ENCODE measurements around the gene CTDSPL.
A peak's percentile ranks its signal among the peaks of the same experiment; 100 is the strongest.

CTDSPL gene

GRCh38 chr3:37832480-37832879, 29.2 kb upstream of the CTDSPL start:
- Histone ChIP-seq H3K36me3 (ENCODE audit: control insufficient read depth in 4 of 4, insufficient read depth in 4 of 4, low read length in 3 of 4) (peaks cover 0 to 13% (median 6%) of the 10 kb centered on the region in 4 experiments), H3K4me3 (ENCODE audit: control insufficient read depth in 1 of 7, extremely low read depth in 1 of 7, insufficient read depth in 4 of 7, low read depth in 2 of 7, low read length in 6 of 7) (no peak overlapping the region), H3K27me3 (replicated peaks in 2 of 5; ENCODE audit: control insufficient read depth in 4 of 5, insufficient read depth in 5 of 5, low read length in 4 of 5) (no peaks in the 10 kb centered on the region), H3K4me1 (ENCODE audit: control extremely low read depth in 1 of 4, control insufficient read depth in 4 of 4, insufficient read depth in 4 of 4, low read length in 3 of 4) (no peaks in the 10 kb centered on the region), H3K27ac (ENCODE audit: insufficient read depth in 1 of 2, low read depth in 1 of 2, low read length in 2 of 2, poor library complexity in 1 of 2, severe bottlenecking in 2 of 2) (no peak overlapping the region), H3K9me3 (ENCODE audit: control extremely low read depth in 1 of 5, control insufficient read depth in 4 of 5, insufficient read depth in 2 of 5, low read depth in 1 of 5, low read length in 4 of 5) (peaks cover 0 to 5% (median 0%) of the 10 kb centered on the region in 5 experiments)
- POLR2A ChIA-PET, result no interaction called here
- DNase-seq, result no peak
- CTCF ChIA-PET, result interaction anchor here (1.5 kb wide), 1 partner anchor 21 kb away, joined by 4 read pairs; no protein-coding TSS in a partner anchor
- 100% methylated on average over 2 of the region's 3 CpGs for WGBS (ENCODE audit: insufficient coverage)

- WGBS (ENCODE audit: insufficient coverage), result 100% methylated on average over 3 of the region's 6 CpGs
- H3K36me3 ChIP-seq (ENCODE audit: control insufficient read depth in 4 of 4, insufficient read depth in 4 of 4, low read length in 3 of 4), result peaks cover 0 to 14% (median 6%) of the 10 kb centered on the region in 4 experiments
- no peaks in the 10 kb centered on the region for H3K4me1 ChIP-seq (ENCODE audit: control extremely low read depth in 1 of 4, control insufficient read depth in 4 of 4, insufficient read depth in 4 of 4, low read length in 3 of 4)
- ChIA-PET POLR2A (no interaction called here), CTCF (interaction anchor here (1.5 kb wide), 1 partner anchor 20 kb away, joined by 4 read pairs; no protein-coding TSS in a partner anchor)
- no peak overlapping the region for H3K27ac ChIP-seq (ENCODE audit: insufficient read depth in 1 of 2, low read depth in 1 of 2, low read length in 2 of 2, poor library complexity in 1 of 2, severe bottlenecking in 2 of 2)
- no peak for DNase-seq
- no peaks in the 10 kb centered on the region for H3K27me3 ChIP-seq (replicated peaks in 2 of 5; ENCODE audit: control insufficient read depth in 4 of 5, insufficient read depth in 5 of 5, low read length in 4 of 5)
- H3K4me3 ChIP-seq (ENCODE audit: control insufficient read depth in 1 of 7, extremely low read depth in 1 of 7, insufficient read depth in 4 of 7, low read depth in 2 of 7, low read length in 6 of 7), result no peak overlapping the region
- peaks cover 0 to 3% (median 0%) of the 10 kb centered on the region in 5 experiments for H3K9me3 ChIP-seq (ENCODE audit: control extremely low read depth in 1 of 5, control insufficient read depth in 4 of 5, insufficient read depth in 2 of 5, low read depth in 1 of 5, low read length in 4 of 5)
Measured at GRCh38 chr3:37833302-37834186, 28.1 kb upstream of the CTDSPL start.

GRCh38 chr3:37836589-37836988, 25.1 kb upstream of the CTDSPL start:
- Histone ChIP-seq H3K36me3 (ENCODE audit: control insufficient read depth in 4 of 4, insufficient read depth in 4 of 4, low read length in 3 of 4) (peaks cover 0 to 9% (median 3%) of the 10 kb centered on the region in 4 experiments), H3K4me3 (ENCODE audit: control insufficient read depth in 1 of 7, extremely low read depth in 1 of 7, insufficient read depth in 4 of 7, low read depth in 2 of 7, low read length in 6 of 7) (no peak overlapping the region), H3K9me3 (ENCODE audit: control extremely low read depth in 1 of 5, control insufficient read depth in 4 of 5, insufficient read depth in 2 of 5, low read depth in 1 of 5, low read length in 4 of 5) (no peaks in the 10 kb centered on the region), H3K4me1 (ENCODE audit: control extremely low read depth in 1 of 4, control insufficient read depth in 4 of 4, insufficient read depth in 4 of 4, low read length in 3 of 4) (no peaks in the 10 kb centered on the region), H3K27me3 (replicated peaks in 2 of 5; ENCODE audit: control insufficient read depth in 4 of 5, insufficient read depth in 5 of 5, low read length in 4 of 5) (no peaks in the 10 kb centered on the region), H3K27ac (ENCODE audit: insufficient read depth in 1 of 2, low read depth in 1 of 2, low read length in 2 of 2, poor library complexity in 1 of 2, severe bottlenecking in 2 of 2) (no peak overlapping the region)
- DNase-seq, result no peak
- ChIA-PET POLR2A (no interaction called here), CTCF (no interaction called here)
- no CpG with 5 or more reads among the region's 1 CpG for WGBS (ENCODE audit: insufficient coverage)

- CTCF ChIA-PET, result interaction anchor here (0.8 to 1.0 kb wide), 2 partner anchors 131 to 154 kb away, joined by 3 to 4 read pairs; no protein-coding TSS in a partner anchor
- Histone ChIP-seq H3K4me3 (ENCODE audit: control insufficient read depth in 1 of 7, extremely low read depth in 1 of 7, insufficient read depth in 4 of 7, low read depth in 2 of 7, low read length in 6 of 7) (no peak overlapping the region), H3K9me3 (ENCODE audit: control extremely low read depth in 1 of 5, control insufficient read depth in 4 of 5, insufficient read depth in 2 of 5, low read depth in 1 of 5, low read length in 4 of 5) (no peaks in the 10 kb centered on the region), H3K4me1 (ENCODE audit: control extremely low read depth in 1 of 4, control insufficient read depth in 4 of 4, insufficient read depth in 4 of 4, low read length in 3 of 4) (no peaks in the 10 kb centered on the region), H3K27me3 (replicated peaks in 2 of 5; ENCODE audit: control insufficient read depth in 4 of 5, insufficient read depth in 5 of 5, low read length in 4 of 5) (no peaks in the 10 kb centered on the region), H3K36me3 (ENCODE audit: control insufficient read depth in 4 of 4, insufficient read depth in 4 of 4, low read length in 3 of 4) (peaks cover 0 to 18% (median 5%) of the 10 kb centered on the region in 4 experiments), H3K27ac (ENCODE audit: insufficient read depth in 1 of 2, low read depth in 1 of 2, low read length in 2 of 2, poor library complexity in 1 of 2, severe bottlenecking in 2 of 2) (no peak overlapping the region)
- 96% methylated on average over 2 of the region's 4 CpGs for WGBS (ENCODE audit: insufficient coverage)
- POLR2A ChIA-PET, result no interaction called here
- DNase-seq, result peak in 2 of 3 donors; percentile 24 to 56
Measured at GRCh38 chr3:37847689-37848088, 14.0 kb upstream of the CTDSPL start.

- H3K9me3 ChIP-seq (ENCODE audit: control extremely low read depth in 1 of 5, control insufficient read depth in 4 of 5, insufficient read depth in 2 of 5, low read depth in 1 of 5, low read length in 4 of 5), result no peaks in the 10 kb centered on the region
- no peaks in the 10 kb centered on the region for H3K4me1 ChIP-seq (ENCODE audit: control extremely low read depth in 1 of 4, control insufficient read depth in 4 of 4, insufficient read depth in 4 of 4, low read length in 3 of 4)
- no peak overlapping the region for H3K27ac ChIP-seq (ENCODE audit: insufficient read depth in 1 of 2, low read depth in 1 of 2, low read length in 2 of 2, poor library complexity in 1 of 2, severe bottlenecking in 2 of 2)
- H3K36me3 ChIP-seq (ENCODE audit: control insufficient read depth in 4 of 4, insufficient read depth in 4 of 4, low read length in 3 of 4), result peaks cover 0 to 21% (median 5%) of the 10 kb centered on the region in 4 experiments
- ChIA-PET POLR2A (no interaction called here), CTCF (interaction anchor here (1.1 kb wide), 1 partner anchor 113 kb away, joined by 3 read pairs; no protein-coding TSS in a partner anchor)
- no peaks in the 10 kb centered on the region for H3K27me3 ChIP-seq (replicated peaks in 2 of 5; ENCODE audit: control insufficient read depth in 4 of 5, insufficient read depth in 5 of 5, low read length in 4 of 5)
- WGBS (ENCODE audit: insufficient coverage), result 98% methylated on average over 7 of the region's 11 CpGs
- H3K4me3 ChIP-seq (ENCODE audit: control insufficient read depth in 1 of 7, extremely low read depth in 1 of 7, insufficient read depth in 4 of 7, low read depth in 2 of 7, low read length in 6 of 7), result no peak overlapping the region
- DNase-seq, result no peak
Measured at GRCh38 chr3:37849146-37849923, 12.3 kb upstream of the CTDSPL start.

GRCh38 chr3:37852097-37852496, 9.6 kb upstream of the CTDSPL start:
- 100% methylated on average over 1 of the region's 1 CpG for WGBS (ENCODE audit: insufficient coverage)
- no peak for DNase-seq
- Histone ChIP-seq H3K27ac (ENCODE audit: insufficient read depth in 1 of 2, low read depth in 1 of 2, low read length in 2 of 2, poor library complexity in 1 of 2, severe bottlenecking in 2 of 2) (no peak overlapping the region), H3K4me3 (ENCODE audit: control insufficient read depth in 1 of 7, extremely low read depth in 1 of 7, insufficient read depth in 4 of 7, low read depth in 2 of 7, low read length in 6 of 7) (no peak overlapping the region), H3K4me1 (ENCODE audit: control extremely low read depth in 1 of 4, control insufficient read depth in 4 of 4, insufficient read depth in 4 of 4, low read length in 3 of 4) (no peaks in the 10 kb centered on the region), H3K36me3 (ENCODE audit: control insufficient read depth in 4 of 4, insufficient read depth in 4 of 4, low read length in 3 of 4) (peaks cover 0 to 19% (median 5%) of the 10 kb centered on the region in 4 experiments), H3K9me3 (ENCODE audit: control extremely low read depth in 1 of 5, control insufficient read depth in 4 of 5, insufficient read depth in 2 of 5, low read depth in 1 of 5, low read length in 4 of 5) (no peaks in the 10 kb centered on the region), H3K27me3 (replicated peaks in 2 of 5; ENCODE audit: control insufficient read depth in 4 of 5, insufficient read depth in 5 of 5, low read length in 4 of 5) (no peaks in the 10 kb centered on the region)
- ChIA-PET POLR2A (interaction anchor here (1.5 kb wide), 1 partner anchor 117 kb away, joined by 3 read pairs; no protein-coding TSS in a partner anchor), CTCF (interaction anchor here (1.5 to 1.7 kb wide), 3 partner anchors 10 to 145 kb away, joined by 3 to 7 read pairs (median 3); no protein-coding TSS in a partner anchor)

Measured in common myeloid progenitor, CD34-positive (primary cell).